Measurements from ENCODE around the gene DMTF1.

GRCh38 chr7:87215046-87215445 is 62.8 kb downstream of the DMTF1 start:
- TF ChIP-seq CTCF (IDR thresholded peaks at IDR 0.05) = no peak
- no peak for TF ChIP-seq POLR2A (IDR thresholded peaks at IDR 0.05)
